AML-193 (cell line): ENCODE data around the gene SIAH3.

Experiments
- DNase-seq, 2 experiments: peaks; one replicate each; lab custom pipeline; 2025; lab: John Stamatoyannopoulos, UW

SIAH3 gene

GRCh38 chr13:45742985-45743384, 108.6 kb downstream of the SIAH3 start:
- no peak for DNase-seq

- DNase-seq = peak in 1 of 2 experiments; percentile 15
Observed at GRCh38 chr13:45737571-45738017, 114.0 kb downstream of the SIAH3 start.

GRCh38 chr13:45733361-45733760, 118.2 kb downstream of the SIAH3 start:
- DNase-seq = no peak

- DNase-seq = no peak
Observed at GRCh38 chr13:45732916-45733315, 118.6 kb downstream of the SIAH3 start.

- no peak for DNase-seq
Observed at GRCh38 chr13:45731455-45731854, 120.1 kb downstream of the SIAH3 start.

GRCh38 chr13:45728759-45729158, 122.8 kb downstream of the SIAH3 start:
- peak; percentile 12 for DNase-seq
